HG03342 (cell line): Measurements from ENCODE around the gene GRIA4.
"Not testable (repeated sequence)": the region's sequence is repeated elsewhere in the genome, so short reads cannot be mapped to it uniquely, and the experiment has no call there.

Experiments
- ATAC-seq: cut with Tn5 transposase; IDR thresholded peaks from one replicate; pipeline ENCODE4 v1.9.1; 2021; ENCODE audit warnings: mild to moderate bottlenecking, moderate library complexity; ENCODE audit not compliant: unreplicated experiment

The GRIA4 gene

GRCh38 chr11:105718641-105719040 is 108.8 kb downstream of the GRIA4 start:
- no peak for ATAC-seq

DNA sequence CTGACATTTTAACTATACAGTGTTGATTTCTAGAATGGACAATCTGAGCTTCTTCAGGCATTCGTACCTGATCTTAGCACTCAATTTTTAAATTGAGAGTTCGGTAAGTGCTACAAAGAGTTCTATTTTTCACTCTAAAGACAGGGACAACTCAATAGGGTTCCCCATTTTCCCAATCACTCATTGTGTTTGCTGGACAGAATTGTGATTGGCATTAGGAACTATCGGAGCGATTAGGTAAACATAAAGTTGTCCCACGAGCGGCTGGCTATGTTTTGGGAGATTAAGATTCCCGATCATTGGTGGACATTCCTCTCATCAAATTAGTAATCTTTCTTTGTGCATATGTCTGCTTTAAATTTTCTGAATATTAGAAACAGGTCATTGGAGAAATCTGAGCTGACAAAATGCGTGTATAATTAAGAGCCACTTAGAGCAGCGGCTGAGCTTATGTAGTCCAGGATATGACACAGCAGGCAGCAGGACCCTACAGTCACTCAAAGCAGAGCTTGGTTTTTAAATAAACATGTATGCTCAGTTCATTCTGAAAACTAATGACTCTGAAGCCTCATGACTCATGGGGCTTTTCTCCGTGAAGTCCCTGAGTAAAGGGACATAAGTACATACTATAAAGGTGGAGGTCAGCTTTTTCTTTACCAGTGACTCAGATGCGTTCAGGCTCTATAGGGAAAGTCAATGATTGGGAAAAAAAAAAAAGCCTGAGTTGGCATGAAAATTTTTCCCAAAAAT is 109.4 kb downstream of the GRIA4 start:
- ATAC-seq, result peak; percentile 80

DNA sequence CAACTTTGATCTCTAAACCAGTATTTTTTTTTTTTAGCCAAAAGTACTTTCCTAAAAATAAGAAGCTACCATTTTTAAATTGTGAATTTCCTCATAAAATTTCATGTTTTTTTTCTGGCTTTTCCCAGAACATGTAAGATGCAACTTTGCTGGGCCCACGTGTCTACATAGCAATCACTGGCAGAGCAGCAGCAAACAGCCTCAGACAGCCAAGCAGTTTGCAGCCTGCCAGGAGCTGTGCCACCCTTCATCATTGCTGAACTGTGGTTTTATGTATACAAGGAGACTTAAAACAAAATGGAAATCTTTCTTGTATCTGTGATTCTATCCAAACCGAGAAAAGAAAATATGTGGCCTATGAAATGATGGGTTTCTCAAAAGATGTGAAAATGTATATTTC is 110.2 kb downstream of the GRIA4 start:
- ATAC-seq, result no peak

DNA sequence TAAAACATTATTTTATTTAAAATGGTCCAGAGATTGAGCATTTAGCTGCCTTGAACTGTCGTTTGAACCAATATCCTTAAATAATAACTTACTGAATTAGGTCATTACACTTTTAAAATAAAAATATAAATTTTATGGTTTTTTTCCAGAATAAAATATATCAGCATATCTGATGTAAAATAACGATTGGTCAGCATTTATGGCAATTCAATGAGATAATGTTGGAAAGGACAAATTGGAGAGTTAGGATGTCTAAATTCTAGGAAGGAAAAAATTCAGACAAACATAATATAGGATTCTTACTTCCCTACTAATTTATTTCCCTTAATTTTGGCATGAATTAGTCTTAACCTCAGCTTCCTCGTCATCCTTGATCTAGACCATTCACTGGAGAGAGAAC is 113.4 kb downstream of the GRIA4 start:
- ATAC-seq, result no peak

GRCh38 chr11:105732611-105733010 is 122.7 kb downstream of the GRIA4 start:
- no peak for ATAC-seq

DNA sequence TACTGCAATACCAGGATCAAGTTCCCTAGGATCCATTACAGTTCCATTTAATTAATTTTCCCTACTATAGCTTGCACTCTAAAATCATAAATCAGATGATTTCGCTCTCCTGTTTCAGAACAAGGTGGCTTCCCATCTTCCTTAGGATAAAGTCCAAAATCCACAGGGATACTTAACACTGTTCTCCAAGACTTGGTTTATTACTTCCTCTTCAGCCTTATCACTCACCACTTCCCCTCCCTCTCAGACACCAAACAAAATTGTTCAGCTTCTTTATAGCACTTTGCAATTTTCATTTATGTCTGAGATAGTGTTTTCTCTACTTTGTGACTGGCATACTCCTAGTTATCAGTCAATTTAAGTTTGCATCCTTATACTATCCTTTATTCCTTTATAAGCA is 124.6 kb downstream of the GRIA4 start:
- no peak for ATAC-seq

- no peak for ATAC-seq
These were observed 128.4 kb downstream of the GRIA4 start for GRCh38 chr11:105738251-105738650.

GRCh38 chr11:105738986-105739795 is 129.3 kb downstream of the GRIA4 start:
- no peak for ATAC-seq

DNA sequence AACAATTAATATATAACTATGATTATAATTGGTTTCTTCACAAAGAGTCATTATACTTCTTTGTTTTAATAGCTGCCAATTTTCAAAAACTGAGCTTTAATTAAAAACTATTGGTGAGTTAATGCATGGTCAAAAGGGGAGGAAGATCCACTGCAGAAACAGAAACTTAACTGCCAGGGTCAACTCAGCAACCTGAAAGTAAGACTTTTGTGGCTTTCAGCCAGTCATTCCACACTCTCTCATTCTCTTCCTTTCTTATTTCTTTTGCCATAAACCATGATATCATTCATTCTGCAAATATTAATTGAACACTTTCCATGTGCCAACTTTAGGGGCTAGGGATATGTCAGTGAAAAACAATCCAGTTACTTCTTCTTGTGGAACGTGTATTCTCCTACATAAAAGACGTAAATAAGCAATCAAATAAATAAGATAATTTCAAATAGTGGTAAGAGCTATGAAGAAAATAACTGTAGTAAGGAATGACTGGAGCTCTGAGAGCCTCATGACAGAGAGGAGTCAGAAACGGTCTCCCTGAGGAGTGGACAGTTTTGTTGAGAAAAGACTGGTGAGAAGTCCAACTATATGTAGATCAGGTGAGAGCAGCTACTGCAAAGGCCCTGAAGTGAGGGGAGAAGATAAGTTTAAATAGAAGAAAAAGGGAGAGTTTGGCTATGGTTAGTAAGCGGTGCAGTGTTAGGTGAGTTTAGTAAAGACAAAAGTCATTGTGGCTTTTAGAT is 130.5 kb downstream of the GRIA4 start:
- ATAC-seq, result peak; percentile 96

GRCh38 chr11:105741488-105742020 is 131.7 kb downstream of the GRIA4 start:
- no peak for ATAC-seq

DNA sequence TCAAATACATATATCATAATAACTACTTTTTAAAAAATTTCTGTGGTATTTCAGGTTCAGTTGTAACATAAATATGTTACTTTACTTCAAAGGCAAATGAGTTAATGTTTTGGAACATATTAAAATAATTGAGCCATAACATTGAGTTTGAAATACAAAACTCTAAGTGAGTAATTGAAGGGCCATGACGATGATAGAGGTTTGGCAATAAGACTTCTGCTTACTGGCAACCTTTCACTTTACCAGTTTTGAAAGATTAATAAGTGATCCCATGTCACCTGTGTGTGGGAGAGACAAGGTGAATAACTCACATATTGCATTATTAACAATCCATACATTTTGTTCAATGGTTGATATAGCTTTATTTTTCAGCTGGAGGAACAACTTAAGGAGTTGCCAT is 144.4 kb downstream of the GRIA4 start:
- no peak for ATAC-seq

DNA sequence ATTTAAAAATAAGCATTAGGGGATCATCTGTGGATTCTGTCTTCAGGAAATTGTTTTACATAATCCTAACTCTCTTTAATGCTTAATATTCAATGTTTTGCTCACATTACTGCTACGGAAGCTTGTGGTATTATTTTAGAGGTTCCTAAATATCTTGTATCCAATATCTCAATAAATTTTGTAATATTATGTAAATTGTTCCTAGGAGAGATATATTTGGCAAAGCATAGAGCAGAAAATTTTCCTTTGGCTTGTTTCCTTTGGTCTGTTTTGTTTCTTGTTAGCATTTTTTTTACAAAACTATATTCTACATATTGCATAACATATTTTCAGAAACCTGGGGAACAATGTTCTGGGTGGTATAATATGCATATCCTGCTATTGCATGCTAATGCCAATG is 144.8 kb downstream of the GRIA4 start:
- no peak for ATAC-seq

DNA sequence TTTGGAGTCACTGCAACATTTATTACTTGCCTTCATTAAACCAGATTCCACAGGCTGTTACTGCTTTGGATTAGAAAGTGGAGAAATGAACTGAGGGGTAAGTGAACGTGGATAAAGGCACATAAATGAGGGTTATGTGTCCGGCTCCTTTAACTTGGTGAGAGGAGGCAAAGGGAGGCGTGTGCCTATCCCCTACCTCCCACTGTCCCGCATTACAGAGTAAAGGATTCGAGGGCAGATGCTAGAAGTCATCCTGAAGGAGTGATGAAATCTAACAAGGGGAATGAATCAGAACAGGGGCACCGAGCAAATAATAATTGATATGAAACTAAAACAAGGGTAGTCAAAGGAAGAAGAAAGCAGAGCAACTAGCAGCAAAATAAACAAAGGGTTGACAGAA is 147.2 kb downstream of the GRIA4 start:
- ATAC-seq, result no peak

DNA sequence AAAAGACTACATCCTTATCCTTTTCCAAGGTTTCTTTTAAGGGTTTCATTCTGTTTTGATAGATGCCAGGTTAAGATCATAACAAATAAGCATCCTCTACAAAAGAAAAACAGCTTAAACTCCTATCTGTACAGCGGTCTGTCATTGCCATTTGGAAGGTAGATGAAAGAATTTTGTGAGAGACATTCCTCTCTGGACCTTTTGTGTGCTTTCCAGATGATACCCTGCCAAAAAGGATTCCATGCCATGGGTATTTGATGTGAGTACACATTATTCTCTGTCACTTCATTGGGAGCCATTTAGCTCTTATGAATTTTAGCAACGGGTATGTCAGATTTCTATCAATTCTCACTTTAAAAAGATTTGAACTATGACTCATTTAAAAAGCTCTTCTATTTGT is 153.7 kb downstream of the GRIA4 start:
- no peak for ATAC-seq

DNA sequence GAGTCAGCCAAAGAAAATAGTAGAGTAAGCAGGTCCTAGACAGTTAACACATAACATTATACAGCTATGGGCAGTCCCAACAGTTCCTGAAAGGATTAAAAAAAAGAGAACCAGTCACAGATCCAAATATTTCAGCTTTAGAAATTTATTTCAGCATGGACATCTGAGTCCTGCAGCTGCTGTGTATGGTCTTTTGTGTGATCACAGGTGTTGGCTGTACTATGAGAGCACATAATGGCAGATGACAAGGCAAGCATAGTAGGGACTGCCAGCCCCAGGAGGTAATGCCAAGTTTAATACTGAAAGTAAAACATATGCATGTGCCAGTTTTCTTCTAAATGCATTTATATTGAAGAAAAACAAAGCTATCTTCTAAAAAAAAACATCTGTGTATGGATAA is 158.1 kb downstream of the GRIA4 start:
- no peak for ATAC-seq

DNA sequence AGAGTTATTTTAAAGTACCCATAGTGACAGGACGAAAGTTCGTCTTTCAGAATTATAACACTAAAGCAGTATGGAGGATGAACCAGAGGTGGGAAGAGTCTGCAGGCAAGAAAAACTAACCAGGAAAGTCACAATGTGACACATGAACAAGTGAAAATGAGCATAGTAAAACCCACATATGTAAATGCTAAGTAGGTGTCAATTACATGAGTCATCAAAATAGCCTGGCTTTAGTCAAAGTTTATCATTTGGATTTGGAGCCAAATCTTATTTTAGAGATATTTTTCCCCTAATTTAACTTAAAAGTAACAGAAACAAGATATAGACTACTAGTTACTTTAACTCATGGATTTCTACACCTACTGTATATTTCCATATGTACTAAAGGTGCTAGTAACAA is 159.8 kb downstream of the GRIA4 start:
- ATAC-seq, result no peak

DNA sequence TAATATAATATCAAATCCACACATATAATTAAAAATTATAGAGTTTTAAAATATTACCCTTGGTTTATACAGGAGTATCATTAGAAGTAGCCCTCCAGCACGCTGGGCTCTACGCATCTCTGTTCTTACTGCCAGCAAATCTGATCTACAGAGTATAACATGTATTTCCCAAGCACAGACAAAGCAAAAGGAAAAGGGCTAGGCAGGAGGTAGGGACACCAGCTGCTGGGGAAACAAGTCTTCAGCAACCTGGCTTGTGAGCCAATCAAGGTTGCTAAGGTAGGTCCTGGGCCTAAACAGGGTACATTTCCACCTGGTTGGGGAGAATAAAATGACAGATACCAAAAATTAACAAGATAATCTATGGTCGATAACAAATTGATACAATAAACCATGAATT is 163.6 kb downstream of the GRIA4 start:
- ATAC-seq, result not testable (repeated sequence)

DNA sequence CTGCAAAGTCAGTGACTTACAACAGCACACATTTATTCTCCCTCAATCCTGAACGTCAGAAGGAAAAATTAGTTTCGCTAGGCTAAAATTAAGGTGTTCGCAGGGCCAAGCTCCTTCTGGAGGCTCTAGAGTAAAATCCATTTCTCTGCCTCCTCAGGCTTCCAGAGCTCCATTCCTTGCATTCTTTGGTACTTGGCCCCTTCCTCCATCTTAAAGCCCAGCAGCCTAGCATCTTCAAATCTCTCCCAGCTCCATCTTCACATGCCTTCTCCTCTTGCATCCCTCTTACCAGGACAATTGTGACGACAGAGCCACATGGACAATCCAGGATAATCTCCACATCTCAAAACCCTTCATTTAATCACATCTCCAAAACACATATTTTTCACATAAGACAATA is 165.0 kb downstream of the GRIA4 start:
- no peak for ATAC-seq

GRCh38 chr11:105780781-105781525 is 171.1 kb downstream of the GRIA4 start:
- ATAC-seq, result no peak

- ATAC-seq, result no peak
These were observed 171.9 kb downstream of the GRIA4 start for GRCh38 chr11:105781807-105782206.

DNA sequence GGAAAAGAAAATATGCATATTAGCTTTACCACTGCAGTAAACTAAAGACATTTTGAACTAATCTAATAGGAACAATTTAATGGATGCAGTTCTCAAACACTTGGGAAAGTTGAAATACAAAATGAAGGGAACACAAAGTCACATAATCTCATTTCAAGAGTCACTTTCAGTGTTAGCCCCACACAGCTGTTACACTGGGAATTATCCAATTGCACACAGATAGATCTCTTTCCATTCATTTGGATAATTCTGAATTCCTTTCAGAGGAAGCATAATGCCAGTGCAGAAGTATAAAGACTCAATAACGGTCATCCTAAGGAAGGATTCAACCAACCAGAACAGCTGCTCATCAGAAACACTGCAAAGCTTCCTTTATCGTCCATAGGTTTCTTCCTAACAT is 173.3 kb downstream of the GRIA4 start:
- ATAC-seq, result no peak
